HCT116 (cell line): Measurements from ENCODE around the gene TIMM50.

Experiments used
- EZH2 ChIP-seq: fragments of 200-600 bp; sonication (generic); IDR thresholded peaks from 2 replicates; pipeline ENCODE4 v1.6.1; 2017; ENCODE audit warnings: antibody characterized with exemption, mixed run types
- EZH2phosphoT487 ChIP-seq: fragments of 200-600 bp; IDR thresholded peaks from 2 replicates; pipeline ENCODE4 v1.6.1; 2018; ENCODE audit warnings: antibody characterized with exemption, borderline replicate concordance
- POLR2A ChIP-seq: IDR thresholded peaks from 2 replicates; pipeline ENCODE4 v1.7.0; 2011; ENCODE audit warnings: borderline replicate concordance; ENCODE audit not compliant: insufficient read depth, insufficient read length; ENCODE audit errors: extremely low read depth
- SP1 ChIP-seq: IDR thresholded peaks from 2 replicates; pipeline ENCODE4 v1.6.1; 2012; ENCODE audit warnings: low read depth
- TCF7L2 ChIP-seq: IDR thresholded peaks from 2 replicates; pipeline ENCODE4 v1.7.0; 2011; ENCODE audit warnings: borderline replicate concordance, inconsistent platforms; ENCODE audit not compliant: insufficient read depth, insufficient read length; ENCODE audit errors: extremely low read depth
- YY1 ChIP-seq: IDR thresholded peaks from 2 replicates; pipeline ENCODE4 v1.6.1; 2011; ENCODE audit warnings: low read length, low read depth, moderate library complexity, mild to moderate bottlenecking; ENCODE audit not compliant: insufficient replicate concordance; ENCODE audit errors: extremely low read depth

DNA sequence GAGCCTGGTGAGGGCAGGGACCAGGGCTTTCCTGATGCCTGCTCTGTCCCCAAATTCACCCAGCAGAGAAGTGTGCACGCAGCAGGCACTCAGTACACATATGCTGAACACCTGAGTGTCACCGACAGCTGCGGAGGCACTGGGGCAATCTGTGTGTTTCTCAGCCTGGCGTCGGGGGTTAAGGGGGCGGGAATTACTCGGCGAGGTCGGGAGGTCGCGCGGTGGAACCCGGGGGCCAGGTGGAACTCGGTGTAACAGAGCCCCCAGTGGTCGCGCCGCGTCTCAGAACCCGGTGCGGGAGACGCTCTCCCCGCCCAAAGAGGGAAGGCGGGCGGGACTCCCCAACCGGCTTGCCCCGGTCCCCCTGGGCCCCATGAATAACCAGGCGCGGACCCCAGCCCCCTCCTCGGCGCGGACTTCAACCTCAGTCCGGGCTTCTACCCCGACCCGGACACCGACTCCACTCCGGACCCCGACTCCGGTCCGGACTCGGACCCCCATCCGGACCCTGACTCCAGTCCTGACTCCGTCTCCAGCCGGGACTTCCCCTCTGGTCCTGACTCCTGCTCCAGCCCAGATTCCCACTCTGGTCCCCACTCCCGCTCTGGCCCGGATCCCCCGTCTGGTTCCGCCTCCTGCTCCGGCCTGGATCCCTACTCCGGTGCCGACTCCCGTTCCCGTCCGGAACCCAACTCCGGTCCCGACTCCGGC lies 34.4 kb downstream of the TIMM50 start, which contains the start of gene SELENOV:
- no peak for TF ChIP-seq EZH2
- TF ChIP-seq SP1: no peak
- no peak for TF ChIP-seq POLR2A
- TF ChIP-seq YY1: no peak
- no peak for TF ChIP-seq EZH2phosphoT487
- TF ChIP-seq TCF7L2: no peak
